ENCODE measurements around the gene NTSR1.

The NTSR1 gene

DNA sequence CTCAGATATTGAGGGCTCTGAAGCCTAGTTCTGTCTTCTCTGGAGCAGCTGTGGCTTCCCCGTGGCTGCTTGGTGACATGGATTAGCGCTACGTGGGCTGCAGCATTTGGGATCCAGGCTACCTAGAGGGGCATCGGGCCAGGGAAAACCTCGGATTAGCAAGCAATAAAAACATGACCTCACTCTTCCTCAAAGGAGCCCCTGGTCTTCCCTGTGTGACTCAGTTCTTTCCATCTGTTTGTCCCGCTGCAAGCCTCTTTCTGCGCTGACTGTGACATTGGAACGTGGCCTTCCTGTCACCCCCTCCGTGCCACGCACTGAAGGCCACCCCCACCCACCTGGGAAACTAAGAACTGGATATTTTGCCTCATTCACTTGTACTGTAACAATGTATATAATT is 91.2 kb downstream of the NTSR1 start:
- TF ChIP-seq, protein P1, sequence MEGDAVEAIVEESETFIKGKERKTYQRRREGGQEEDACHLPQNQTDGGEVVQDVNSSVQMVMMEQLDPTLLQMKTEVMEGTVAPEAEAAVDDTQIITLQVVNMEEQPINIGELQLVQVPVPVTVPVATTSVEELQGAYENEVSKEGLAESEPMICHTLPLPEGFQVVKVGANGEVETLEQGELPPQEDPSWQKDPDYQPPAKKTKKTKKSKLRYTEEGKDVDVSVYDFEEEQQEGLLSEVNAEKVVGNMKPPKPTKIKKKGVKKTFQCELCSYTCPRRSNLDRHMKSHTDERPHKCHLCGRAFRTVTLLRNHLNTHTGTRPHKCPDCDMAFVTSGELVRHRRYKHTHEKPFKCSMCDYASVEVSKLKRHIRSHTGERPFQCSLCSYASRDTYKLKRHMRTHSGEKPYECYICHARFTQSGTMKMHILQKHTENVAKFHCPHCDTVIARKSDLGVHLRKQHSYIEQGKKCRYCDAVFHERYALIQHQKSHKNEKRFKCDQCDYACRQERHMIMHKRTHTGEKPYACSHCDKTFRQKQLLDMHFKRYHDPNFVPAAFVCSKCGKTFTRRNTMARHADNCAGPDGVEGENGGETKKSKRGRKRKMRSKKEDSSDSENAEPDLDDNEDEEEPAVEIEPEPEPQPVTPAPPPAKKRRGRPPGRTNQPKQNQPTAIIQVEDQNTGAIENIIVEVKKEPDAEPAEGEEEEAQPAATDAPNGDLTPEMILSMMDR (IDR thresholded peaks at IDR 0.05; ENCODE audit: control insufficient read depth, extremely low read depth, insufficient read depth) = no peak
- DNase-seq (ENCODE audit: low read depth) = no peak
- no peak overlapping the region for H3K4me3 ChIP-seq (ENCODE audit: low read depth, low read length)

DNA sequence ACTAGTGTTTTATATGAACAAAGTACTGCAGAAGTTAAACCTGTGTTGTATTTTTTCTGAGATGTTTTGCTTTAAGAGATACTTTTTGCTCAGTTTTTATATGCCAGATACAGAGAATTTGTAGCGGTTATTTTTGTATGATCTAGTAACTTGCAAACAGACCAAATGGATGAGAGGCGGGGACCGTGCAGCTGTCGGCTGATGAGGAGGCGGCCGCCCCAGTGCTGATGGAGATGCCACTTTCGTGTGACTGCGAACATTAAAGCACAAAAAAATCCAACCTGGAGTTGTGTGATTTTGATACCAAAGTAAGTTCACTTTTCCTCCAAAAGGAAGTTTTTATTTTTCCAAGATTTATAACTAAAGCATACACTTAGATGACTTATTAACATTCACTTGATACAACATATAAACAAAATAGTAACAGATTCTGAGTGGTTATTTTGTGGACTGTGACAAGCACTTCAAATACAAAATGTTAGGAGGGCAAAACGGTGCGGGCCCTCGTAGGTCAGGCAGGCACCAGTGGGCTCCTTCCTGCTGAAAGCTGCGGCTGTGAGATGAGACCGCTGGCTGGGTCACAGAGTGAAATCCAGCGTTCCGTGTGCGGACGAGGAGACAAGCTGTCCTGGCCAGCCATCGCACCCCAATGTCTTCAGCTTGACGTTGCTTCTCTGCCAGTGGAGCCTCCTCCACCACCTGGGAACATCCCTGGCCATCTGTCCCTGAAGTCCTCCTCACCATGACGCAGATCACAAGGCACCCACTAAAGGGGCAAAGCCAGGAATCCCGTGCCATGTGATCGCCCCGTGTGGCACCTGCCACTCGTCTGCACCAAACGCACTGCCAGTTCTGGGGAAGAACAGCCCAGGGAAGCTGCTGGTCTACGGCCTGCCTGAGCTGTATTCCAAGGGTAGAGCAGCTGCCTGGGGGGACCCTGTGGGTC is 92.0 kb downstream of the NTSR1 start:
- DNase-seq (ENCODE audit: low read depth) = no peak
- no peak overlapping the region for H3K4me3 ChIP-seq (ENCODE audit: low read depth, low read length)
- TF ChIP-seq, protein P1 (IDR thresholded peaks at IDR 0.05; ENCODE audit: control insufficient read depth, extremely low read depth, insufficient read depth) = no peak

DNA sequence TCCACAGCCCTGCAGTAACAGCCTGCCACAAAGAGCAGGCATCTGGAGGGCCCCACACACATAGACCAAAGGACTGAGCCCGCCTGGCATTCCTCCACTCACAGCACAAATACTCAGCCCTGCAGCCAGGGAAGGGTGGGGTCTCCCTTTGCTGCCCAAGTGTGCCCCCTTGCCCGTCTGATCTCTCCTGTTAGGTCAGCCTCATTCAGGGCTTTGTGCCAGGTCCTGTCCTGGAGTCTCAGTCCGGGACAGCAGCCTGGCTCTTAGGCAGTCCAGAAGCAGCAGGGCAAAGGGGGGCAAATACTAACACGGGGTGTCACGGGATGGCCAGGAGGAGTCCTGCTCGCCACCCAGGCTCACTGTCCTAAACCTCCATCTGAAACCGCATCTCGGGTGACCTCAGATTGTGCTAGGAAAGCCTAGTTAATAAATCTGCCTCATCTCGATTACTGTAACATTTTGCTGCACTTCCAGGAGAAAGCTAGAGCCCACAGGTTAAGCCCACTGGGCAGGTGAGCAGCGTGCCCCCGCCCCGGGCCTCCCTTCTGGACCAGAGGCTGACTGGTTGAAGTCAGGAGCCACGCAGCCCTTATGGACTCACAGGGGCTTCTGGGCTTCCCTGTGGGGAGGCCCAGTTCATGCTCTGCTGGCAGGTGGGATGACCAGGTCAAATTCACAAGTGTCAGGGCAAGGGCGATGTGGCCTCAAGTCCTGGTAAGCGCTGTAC is 92.8 kb downstream of the NTSR1 start:
- TF ChIP-seq, protein P1 (IDR thresholded peaks at IDR 0.05; ENCODE audit: control insufficient read depth, extremely low read depth, insufficient read depth) = no peak
- no peak for DNase-seq (ENCODE audit: low read depth)
- H3K4me3 ChIP-seq (ENCODE audit: low read depth, low read length) = no peak overlapping the region

DNA sequence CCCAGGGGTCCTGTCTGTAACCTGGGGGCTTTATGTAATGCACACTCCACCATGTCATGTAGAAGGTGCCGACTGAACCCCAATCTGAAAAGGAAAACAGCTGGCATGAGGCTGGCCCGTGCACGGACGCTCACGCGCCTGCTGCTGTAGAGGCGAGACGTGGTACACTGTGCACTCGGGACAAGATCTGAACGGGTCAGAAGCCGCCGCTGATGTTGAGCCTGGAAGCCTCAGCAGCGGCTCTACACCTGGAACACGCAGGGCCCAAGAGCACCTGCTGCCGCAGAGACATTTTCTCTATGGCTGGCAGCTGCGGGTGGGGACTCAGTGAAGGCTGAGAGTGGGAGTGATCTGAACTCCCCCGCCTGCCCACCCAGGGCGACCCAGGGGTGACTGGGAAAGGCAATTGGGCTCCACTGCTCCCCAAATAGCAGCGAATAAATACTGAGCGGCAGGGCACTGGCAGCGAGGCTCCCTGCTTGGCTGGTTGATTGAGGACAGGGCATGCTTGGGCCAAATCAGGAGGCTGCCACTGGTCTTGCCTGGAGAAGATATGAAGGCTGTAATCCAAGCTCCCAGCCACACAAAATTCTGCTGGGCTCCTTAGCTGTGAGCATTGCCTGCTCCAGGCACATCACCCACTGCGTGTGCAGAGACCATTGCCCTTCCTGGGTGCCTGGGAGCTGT is 93.5 kb downstream of the NTSR1 start:
- TF ChIP-seq, protein P1 (IDR thresholded peaks at IDR 0.05; ENCODE audit: control insufficient read depth, extremely low read depth, insufficient read depth) = no peak
- no peak overlapping the region for H3K4me3 ChIP-seq (ENCODE audit: low read depth, low read length)
- DNase-seq (ENCODE audit: low read depth) = no peak

DNA sequence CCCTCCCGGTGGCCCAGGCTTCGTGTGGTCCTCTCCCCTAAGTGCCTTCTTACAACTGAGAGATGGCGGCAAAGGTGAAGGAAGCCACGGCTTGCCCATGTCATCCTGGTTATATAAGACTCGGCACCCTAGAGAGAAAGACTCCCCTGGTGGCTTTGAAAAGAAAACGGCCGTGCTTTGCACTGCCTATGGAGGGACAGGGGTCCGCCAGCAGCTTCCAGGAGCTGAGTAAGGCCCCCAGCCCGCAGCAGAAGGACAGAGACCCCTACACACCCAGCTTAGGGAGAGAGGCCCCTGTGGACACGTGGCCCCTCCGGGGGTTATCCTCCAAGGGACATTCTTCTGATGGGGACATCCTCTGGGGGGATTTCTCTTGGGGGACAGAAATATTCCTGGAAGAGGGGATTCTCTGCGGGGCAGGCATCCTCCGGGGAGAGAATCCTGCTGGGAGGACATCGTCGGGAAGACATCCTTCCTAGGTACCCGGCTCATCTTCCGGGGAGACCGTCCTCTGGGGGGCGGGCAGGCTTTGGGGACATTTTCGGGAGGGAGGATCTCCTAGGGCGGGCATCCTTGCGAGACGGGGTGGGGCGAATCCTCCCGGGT is 95.5 kb downstream of the NTSR1 start:
- TF ChIP-seq, protein P1 (IDR thresholded peaks at IDR 0.05; ENCODE audit: control insufficient read depth, extremely low read depth, insufficient read depth) = no peak
- no peak for DNase-seq (ENCODE audit: low read depth)
- H3K4me3 ChIP-seq (ENCODE audit: low read depth, low read length) = peak overlapping the region; percentile 68

DNA sequence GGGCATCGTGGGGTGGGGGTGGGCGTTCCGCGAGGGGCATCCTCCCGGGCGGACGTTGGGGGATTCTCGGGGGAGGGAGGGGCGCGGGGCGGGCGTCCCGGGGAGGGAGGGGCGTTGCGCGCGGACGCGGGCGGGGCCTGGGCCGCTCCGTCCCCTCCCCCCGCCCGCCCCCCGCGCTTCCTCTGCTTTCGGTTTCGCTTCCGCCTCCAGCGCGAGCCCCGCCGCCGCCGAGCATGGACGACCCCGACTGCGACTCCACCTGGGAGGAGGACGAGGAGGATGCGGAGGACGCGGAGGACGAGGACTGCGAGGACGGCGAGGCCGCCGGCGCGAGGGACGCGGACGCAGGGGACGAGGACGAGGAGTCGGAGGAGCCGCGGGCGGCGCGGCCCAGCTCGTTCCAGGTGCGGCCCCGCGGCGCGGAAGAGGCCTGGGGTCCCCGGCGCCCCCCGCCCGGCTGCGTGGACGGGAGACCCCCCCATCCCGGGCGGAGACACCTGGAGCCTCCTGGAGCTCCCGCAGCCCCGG is 96.1 kb downstream of the NTSR1 start, which contains the start of gene OGFR:
OGFR (plus strand) TSS at position 209 of the 528 bp plus-strand sequence; CDS start at position 234, 25 bp downstream.
- H3K4me3 ChIP-seq (ENCODE audit: low read depth, low read length) = peak within 1 kb of the TSS; percentile 68
- TF ChIP-seq, protein P1 (IDR thresholded peaks at IDR 0.05; ENCODE audit: control insufficient read depth, extremely low read depth, insufficient read depth) = no peak
- no peak for DNase-seq (ENCODE audit: low read depth)
